Measurements from ENCODE around the gene METTL16. TPM values are rescaled to one million over a fixed set of nuclear protein-coding genes. Genes with fewer than 3 reads are reported as not detected.

Gene METTL16
- total and polyA plus RNA-seq, 2 donors from 2014 or later, result 18.0 to 37.2 TPM

DNA sequence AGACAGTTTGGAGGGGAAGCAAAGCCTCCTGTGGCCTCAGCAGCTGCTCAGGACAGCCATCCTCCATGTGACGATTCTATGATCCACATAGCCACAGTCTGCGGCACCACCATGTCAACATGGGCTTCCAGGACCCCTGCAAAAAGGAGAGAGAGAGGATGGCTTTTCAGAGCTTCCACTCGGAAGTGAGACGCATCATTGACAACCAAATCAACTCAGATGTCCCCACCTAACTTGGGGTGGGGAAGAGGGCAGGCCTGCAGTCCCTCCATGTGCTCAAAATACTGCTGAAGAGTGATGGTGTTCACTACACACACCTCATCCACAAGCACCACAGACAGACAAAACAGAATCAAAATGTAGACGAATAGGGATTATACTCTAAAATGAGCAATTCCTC is 5.9 kb upstream of the METTL16 start:
- TF ChIP-seq, protein P1, sequence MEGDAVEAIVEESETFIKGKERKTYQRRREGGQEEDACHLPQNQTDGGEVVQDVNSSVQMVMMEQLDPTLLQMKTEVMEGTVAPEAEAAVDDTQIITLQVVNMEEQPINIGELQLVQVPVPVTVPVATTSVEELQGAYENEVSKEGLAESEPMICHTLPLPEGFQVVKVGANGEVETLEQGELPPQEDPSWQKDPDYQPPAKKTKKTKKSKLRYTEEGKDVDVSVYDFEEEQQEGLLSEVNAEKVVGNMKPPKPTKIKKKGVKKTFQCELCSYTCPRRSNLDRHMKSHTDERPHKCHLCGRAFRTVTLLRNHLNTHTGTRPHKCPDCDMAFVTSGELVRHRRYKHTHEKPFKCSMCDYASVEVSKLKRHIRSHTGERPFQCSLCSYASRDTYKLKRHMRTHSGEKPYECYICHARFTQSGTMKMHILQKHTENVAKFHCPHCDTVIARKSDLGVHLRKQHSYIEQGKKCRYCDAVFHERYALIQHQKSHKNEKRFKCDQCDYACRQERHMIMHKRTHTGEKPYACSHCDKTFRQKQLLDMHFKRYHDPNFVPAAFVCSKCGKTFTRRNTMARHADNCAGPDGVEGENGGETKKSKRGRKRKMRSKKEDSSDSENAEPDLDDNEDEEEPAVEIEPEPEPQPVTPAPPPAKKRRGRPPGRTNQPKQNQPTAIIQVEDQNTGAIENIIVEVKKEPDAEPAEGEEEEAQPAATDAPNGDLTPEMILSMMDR (IDR thresholded peaks at IDR 0.05; ENCODE audit: borderline replicate concordance, extremely low read depth, insufficient read depth), result no peak
- Histone ChIP-seq H3K27me3 (ENCODE audit: control insufficient read depth, insufficient read depth, low read length) (no peaks in the 10 kb centered on the region), H3K27ac (ENCODE audit: low read depth in 2 of 2, low read length in 2 of 2) (no peak overlapping the region), H3K4me3 (ENCODE audit: low read length in 3 of 3) (no peak overlapping the region), H3K36me3 (ENCODE audit: control insufficient read depth in 2 of 3, insufficient read depth in 3 of 3, low read length in 3 of 3) (no peaks in the 10 kb centered on the region), H3K9me3 (ENCODE audit: control insufficient read depth in 2 of 3, insufficient read depth in 1 of 3, low read length in 3 of 3) (no peaks in the 10 kb centered on the region), H3K4me1 (ENCODE audit: control insufficient read depth in 2 of 3, insufficient read depth in 2 of 3, low read depth in 1 of 3, low read length in 3 of 3) (no peaks in the 10 kb centered on the region), H3K9ac (ENCODE audit: low read length in 3 of 3) (no peak overlapping the region)
- intact Hi-C loops (cut with DNase I), result no loop called here
- FAIRE-seq, result no peak
- DNase-seq, result no peak

DNA sequence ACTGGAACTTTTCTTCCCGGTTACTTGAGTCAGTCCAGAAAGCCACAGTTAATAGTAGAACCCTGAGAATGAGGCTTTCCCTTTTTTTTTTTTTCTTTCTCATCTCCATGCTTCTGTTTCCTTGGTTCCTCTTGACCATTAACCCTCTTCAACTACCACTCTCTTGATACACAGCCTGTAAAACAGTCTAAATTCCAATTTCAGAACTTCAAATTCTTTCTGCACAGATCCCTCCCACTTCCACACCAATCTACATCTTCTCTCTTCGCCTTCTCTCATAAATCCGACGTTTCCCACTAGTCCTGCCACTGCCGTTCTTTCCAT is 588 bp downstream of the METTL16 start:
- Histone ChIP-seq H3K4me1 (ENCODE audit: control insufficient read depth in 2 of 3, insufficient read depth in 2 of 3, low read depth in 1 of 3, low read length in 3 of 3) (peaks cover 5 to 11% (median 10%) of the 10 kb centered on the region in 3 donors), H3K27me3 (ENCODE audit: control insufficient read depth, insufficient read depth, low read length) (no peaks in the 10 kb centered on the region), H3K9ac (ENCODE audit: low read length in 3 of 3) (peak overlapping the region; percentile 92 to 98 (median 98)), H3K36me3 (ENCODE audit: control insufficient read depth in 2 of 3, insufficient read depth in 3 of 3, low read length in 3 of 3) (no peaks in the 10 kb centered on the region), H3K4me3 (ENCODE audit: low read length in 3 of 3) (peak overlapping the region; percentile 90 to 99 (median 98)), H3K9me3 (ENCODE audit: control insufficient read depth in 2 of 3, insufficient read depth in 1 of 3, low read length in 3 of 3) (no peaks in the 10 kb centered on the region), H3K27ac (ENCODE audit: low read depth in 2 of 2, low read length in 2 of 2) (peak overlapping the region; percentile 80 to 81)
- no peak for FAIRE-seq
- intact Hi-C loops (cut with DNase I), result no loop called here
- TF ChIP-seq, protein P1 (IDR thresholded peaks at IDR 0.05; ENCODE audit: borderline replicate concordance, extremely low read depth, insufficient read depth), result no peak
- DNase-seq, result no peak

DNA sequence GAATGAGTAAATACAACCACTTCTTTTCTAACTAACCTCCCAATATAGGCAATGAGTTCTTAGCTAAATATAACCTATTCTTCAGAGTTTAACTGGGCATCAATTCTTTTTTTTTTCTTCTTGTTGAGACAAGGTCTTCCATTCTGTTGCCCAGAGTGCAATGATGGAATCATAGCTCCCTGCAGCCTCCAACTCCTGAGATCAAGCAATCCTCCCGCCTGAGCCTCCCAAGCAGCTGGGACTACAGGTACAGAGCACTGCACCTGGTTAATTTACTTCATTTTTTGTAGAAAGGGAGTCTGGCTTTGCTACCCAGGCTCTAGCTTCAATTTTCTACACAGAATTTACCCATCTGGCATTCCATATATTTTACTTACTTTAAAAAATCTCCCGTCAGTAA is 1.1 kb downstream of the METTL16 start:
- peak overlapping the region; percentile 90 to 99 (median 98) for H3K4me3 ChIP-seq (ENCODE audit: low read length in 3 of 3)
- intact Hi-C loops (cut with DNase I), result no loop called here
- DNase-seq, result no peak

More for the DNA sequence above, 1.1 kb downstream of the METTL16 start:
- Histone ChIP-seq H3K27me3 (ENCODE audit: control insufficient read depth, insufficient read depth, low read length) (no peaks in the 10 kb centered on the region), H3K36me3 (ENCODE audit: control insufficient read depth in 2 of 3, insufficient read depth in 3 of 3, low read length in 3 of 3) (no peaks in the 10 kb centered on the region), H3K9ac (ENCODE audit: low read length in 3 of 3) (peak overlapping the region; percentile 92 to 98 (median 98)), H3K27ac (ENCODE audit: low read depth in 2 of 2, low read length in 2 of 2) (peak overlapping the region in 1 of 2 donors; percentile 80), H3K4me1 (ENCODE audit: control insufficient read depth in 2 of 3, insufficient read depth in 2 of 3, low read depth in 1 of 3, low read length in 3 of 3) (peaks cover 5 to 11% (median 10%) of the 10 kb centered on the region in 3 donors), H3K9me3 (ENCODE audit: control insufficient read depth in 2 of 3, insufficient read depth in 1 of 3, low read length in 3 of 3) (no peaks in the 10 kb centered on the region)
- no peak for FAIRE-seq
- TF ChIP-seq, protein P1 (IDR thresholded peaks at IDR 0.05; ENCODE audit: borderline replicate concordance, extremely low read depth, insufficient read depth), result no peak

Measured in kidney (tissue), 14 donors.